ENCODE data around the gene SPINK9.

Gene SPINK9

GRCh38 chr5:148353634-148354033 lies 18.3 kb downstream of the SPINK9 start:
- H3K4me3 ChIP-seq (ENCODE audit: low read depth, low read length): no peak overlapping the region
- DNase-seq (ENCODE audit: low read depth): no peak

GRCh38 chr5:148364343-148364742 lies 29.0 kb downstream of the SPINK9 start:
- no peak for DNase-seq (ENCODE audit: low read depth)
- H3K4me3 ChIP-seq (ENCODE audit: low read depth, low read length): no peak overlapping the region

DNA sequence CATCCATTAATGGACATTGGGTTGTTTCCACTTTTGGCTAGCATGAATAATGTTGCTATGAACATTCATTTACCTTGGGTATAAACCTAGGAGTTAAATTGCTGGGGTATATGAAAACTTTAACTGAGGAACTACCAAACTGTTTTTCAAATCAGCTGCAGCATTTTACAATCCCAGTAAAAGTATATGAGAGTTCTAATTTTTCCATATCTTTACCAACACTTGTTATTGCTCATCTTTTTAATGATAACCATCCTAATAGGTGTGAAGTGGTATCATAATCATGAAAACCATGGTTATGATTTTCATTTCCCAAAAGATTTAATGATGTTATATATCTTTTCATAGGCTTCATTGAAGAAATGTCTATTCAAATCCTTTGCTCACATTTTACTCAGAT lies 32.9 kb downstream of the SPINK9 start:
- no peak for DNase-seq (ENCODE audit: low read depth)
- no peak overlapping the region for H3K4me3 ChIP-seq (ENCODE audit: low read depth, low read length)

DNA sequence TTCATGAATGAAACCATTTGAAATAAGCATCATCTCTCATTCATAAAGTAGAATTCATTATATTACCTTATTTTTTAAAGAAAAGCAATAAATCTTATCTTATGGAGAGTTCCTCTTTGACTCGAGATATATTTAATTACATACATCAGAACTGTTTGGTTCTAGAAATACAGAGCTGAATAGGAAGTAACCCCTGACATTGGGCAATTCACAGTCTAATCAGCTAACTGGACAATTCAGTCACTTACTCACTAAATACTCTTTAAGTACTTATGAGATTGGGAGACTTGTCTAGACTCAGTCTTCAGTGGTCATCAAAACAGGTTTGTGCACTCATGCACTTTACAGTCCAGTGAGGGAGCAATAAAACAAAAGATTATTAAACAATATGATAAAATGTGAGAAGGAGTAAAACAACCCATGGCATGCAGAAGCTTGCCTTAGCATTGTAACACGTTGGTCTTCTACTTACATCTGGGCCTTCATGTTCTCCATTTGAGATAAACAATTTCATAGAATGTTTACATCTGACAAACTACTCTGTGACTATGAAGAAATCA lies 36.9 kb downstream of the SPINK9 start:
- DNase-seq (ENCODE audit: low read depth): no peak
- no peak overlapping the region for H3K4me3 ChIP-seq (ENCODE audit: low read depth, low read length)

- H3K4me3 ChIP-seq (ENCODE audit: low read depth, low read length): no peak overlapping the region
- no peak for DNase-seq (ENCODE audit: low read depth)
Observed at GRCh38 chr5:148372893-148373292, 37.5 kb downstream of the SPINK9 start.

DNA sequence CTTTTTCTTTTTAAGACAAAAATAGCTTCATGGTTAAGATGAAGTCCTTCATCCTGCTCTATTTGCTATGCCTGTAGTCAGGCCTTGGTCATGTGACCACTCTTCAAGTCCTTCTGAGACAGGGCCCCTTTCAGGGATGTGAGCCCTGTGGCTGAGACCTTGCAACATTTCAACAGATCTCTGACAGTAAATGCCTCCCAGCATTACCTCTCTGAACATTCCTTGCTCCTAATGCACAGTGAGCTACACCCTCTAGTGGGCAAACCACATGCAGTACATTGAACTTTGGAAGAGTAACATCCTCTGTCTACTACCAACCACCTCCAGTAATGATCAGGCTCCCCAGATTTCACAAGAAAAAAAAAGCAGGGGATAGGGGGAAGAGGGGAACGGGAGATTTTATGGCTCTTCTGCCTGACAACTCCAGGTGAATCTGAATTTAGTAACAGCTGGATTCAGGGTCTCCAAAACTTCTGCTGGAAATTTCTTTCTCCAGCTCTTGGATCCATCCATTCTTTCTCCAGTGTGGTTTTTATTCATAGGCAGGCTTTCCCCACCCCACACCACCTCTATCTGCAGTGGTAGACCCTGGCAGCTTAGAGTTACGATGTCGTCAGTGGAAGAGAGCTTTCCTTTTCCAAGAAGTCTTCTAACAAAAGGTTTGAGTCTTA lies 39.5 kb downstream of the SPINK9 start:
- H3K4me3 ChIP-seq (ENCODE audit: low read depth, low read length): no peak overlapping the region
- peak; percentile 46 for DNase-seq (ENCODE audit: low read depth)

- DNase-seq (ENCODE audit: low read depth): no peak
- H3K4me3 ChIP-seq (ENCODE audit: low read depth, low read length): no peak overlapping the region
Observed at GRCh38 chr5:148376198-148376597, 40.8 kb downstream of the SPINK9 start.

DNA sequence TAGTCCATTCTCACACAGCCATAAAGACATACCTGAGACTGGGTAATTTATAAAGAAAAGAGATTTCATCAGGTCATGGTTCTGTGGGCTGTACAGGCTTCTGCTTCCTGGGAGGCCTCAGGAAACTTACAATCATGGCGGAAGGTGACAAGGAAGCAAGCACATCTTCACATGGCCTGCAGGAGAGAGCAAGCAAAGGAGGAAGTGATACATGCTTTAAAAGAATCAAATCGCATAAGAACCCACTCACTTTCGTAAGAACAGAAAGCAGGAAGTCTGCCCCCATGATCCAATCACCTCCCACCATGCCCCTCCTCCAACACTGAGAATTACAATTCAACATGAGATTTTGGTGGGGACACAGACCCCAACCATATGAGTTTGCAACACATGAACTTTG lies 43.3 kb downstream of the SPINK9 start:
- H3K4me3 ChIP-seq (ENCODE audit: low read depth, low read length): no peak overlapping the region
- DNase-seq (ENCODE audit: low read depth): no peak

- H3K4me3 ChIP-seq (ENCODE audit: low read depth, low read length): no peak overlapping the region
- no peak for DNase-seq (ENCODE audit: low read depth)
Observed at GRCh38 chr5:148379340-148379739, 44.0 kb downstream of the SPINK9 start.

- H3K4me3 ChIP-seq (ENCODE audit: low read depth, low read length): no peak overlapping the region
- DNase-seq (ENCODE audit: low read depth): no peak
Observed at GRCh38 chr5:148381906-148382305, 46.5 kb downstream of the SPINK9 start.

DNA sequence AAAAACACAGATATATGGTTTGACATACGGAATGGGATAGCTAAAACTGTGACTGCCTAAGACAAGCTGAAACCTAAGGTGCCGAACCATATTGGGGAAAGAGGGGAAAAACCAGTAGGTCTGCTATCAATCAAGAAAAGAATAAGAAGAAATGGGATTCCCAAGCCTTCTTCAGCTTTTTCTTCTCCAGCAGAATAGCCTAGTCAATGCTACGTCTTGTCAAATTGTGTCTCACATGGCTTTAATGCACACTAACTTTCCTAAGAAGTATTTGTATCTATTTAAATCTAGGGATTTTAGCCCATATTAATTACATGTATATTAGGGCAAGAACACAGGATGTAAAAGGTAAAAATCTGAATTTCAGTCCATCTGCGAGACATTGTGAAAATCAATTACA lies 47.6 kb downstream of the SPINK9 start:
- no peak for DNase-seq (ENCODE audit: low read depth)
- H3K4me3 ChIP-seq (ENCODE audit: low read depth, low read length): peak overlapping the region; percentile 77

- DNase-seq (ENCODE audit: low read depth): peak; percentile 84
- peak within 1 kb of the TSS; percentile 77 for H3K4me3 ChIP-seq (ENCODE audit: low read depth, low read length)
Observed at GRCh38 chr5:148383564-148384379, 48.4 kb downstream of the SPINK9 start, which contains the start of gene FBXO38. Gene FBXO38 (plus strand): TSS chr5:148383958. CDS start chr5:148394777, 10,819 bp downstream.

DNA sequence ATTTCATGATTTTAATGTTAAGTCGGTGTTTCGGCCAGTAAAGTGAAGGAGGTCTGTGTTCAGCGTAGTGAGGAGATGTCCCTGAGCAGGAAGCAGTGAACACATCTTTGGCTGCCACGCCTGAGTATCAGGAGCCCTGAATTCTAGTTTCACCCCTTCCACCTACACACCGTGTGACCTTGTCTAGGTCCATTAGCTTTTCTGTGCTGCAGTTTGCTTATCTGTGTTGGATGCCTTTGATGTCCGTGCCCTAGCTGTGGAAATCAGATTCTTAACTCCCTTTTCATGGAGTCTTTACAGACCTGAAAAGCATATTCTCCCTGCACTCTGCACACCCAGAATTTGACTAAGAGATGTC lies 49.0 kb downstream of the SPINK9 start:
- no peak for DNase-seq (ENCODE audit: low read depth)
- H3K4me3 ChIP-seq (ENCODE audit: low read depth, low read length): peak overlapping the region; percentile 77

DNA sequence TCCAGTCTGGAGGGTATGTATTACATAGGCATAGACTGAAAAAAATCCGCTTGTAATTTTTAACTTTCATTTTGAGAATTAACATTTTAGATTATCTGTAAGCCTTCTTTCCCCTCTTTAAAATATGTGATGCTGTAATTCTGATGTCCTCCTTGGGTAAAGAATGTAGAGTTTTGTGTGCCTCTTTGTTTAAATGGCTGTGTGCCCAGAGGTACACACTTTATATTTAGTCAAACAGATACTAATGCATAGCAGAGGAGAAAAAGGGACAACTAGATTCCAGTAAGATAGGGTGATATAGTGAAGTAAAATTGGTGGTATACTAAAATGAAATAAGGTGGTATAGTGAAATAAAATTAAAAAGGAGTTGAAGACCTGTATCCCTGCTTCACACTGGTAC lies 49.7 kb downstream of the SPINK9 start:
- no peak for DNase-seq (ENCODE audit: low read depth)
- no peak overlapping the region for H3K4me3 ChIP-seq (ENCODE audit: low read depth, low read length)

- H3K4me3 ChIP-seq (ENCODE audit: low read depth, low read length): no peak overlapping the region
- DNase-seq (ENCODE audit: low read depth): no peak
Observed at GRCh38 chr5:148386041-148386440, 50.7 kb downstream of the SPINK9 start.

- no peak overlapping the region for H3K4me3 ChIP-seq (ENCODE audit: low read depth, low read length)
- DNase-seq (ENCODE audit: low read depth): peak; percentile 22
Observed at GRCh38 chr5:148387325-148387724, 52.0 kb downstream of the SPINK9 start.

GRCh38 chr5:148388696-148389095 lies 53.3 kb downstream of the SPINK9 start:
- H3K4me3 ChIP-seq (ENCODE audit: low read depth, low read length): no peak overlapping the region
- no peak for DNase-seq (ENCODE audit: low read depth)
